Type B pancreatic cell (in vitro differentiated cells): ENCODE data around the gene NUMBL. TPM values are rescaled to one million over a fixed set of nuclear protein-coding genes. Genes with fewer than 3 reads are reported as not detected.
A peak's percentile ranks its signal among the peaks of the same experiment; 100 is the strongest.

Source experiments
- DNase-seq: peaks from one replicate; pipeline ENCODE4 v3.0.0; 2021; ENCODE audit warnings: mixed read lengths; ENCODE audit not compliant: unreplicated experiment; ENCODE audit errors: extremely low spot score
- H3K27ac Mint-ChIP-seq: 2 replicates; pipeline ENCODE4 v1.8.0; 2021; ENCODE audit warnings: mild to moderate bottlenecking, mixed read lengths
- H3K27me3 Mint-ChIP-seq: 2 replicates; pipeline ENCODE4 v1.8.0; 2021; ENCODE audit warnings: mixed read lengths
- H3K36me3 Mint-ChIP-seq: 2 replicates; pipeline ENCODE4 v1.8.0; 2021; ENCODE audit warnings: mixed read lengths
- H3K4me1 Mint-ChIP-seq: one replicate; pipeline ENCODE4 v1.8.0; 2021; ENCODE audit warnings: mixed read lengths; ENCODE audit not compliant: unreplicated experiment
- H3K4me3 Mint-ChIP-seq: 2 replicates; pipeline ENCODE4 v1.8.0; 2021; ENCODE audit warnings: mild to moderate bottlenecking, mixed read lengths
- H3K9me3 Mint-ChIP-seq: 2 replicates; pipeline ENCODE4 v1.8.0; 2021; ENCODE audit warnings: mixed read lengths
- CTCF ChIP-seq: fragments of 200-600 bp; sonication (generic); conservative IDR thresholded peaks from 2 replicates; pipeline ENCODE4 v1.5.0; 2021; ENCODE audit warnings: antibody characterized with exemption, mild to moderate bottlenecking
- total RNA-seq: library from RNA; stranded (reverse); gene quantifications from 2 replicates; pipeline ENCODE4 v1.2.1, GENCODE V29; 2021; ENCODE audit warnings: low replicate concordance

The NUMBL gene
- total RNA-seq, 1 donor from 2014 or later = 28.9 TPM

GRCh38 chr19:40705362-40705651, 14.9 kb upstream of the NUMBL start:
- H3K27ac Mint-ChIP-seq = no peak overlapping the region
- H3K36me3 Mint-ChIP-seq = peaks cover 28% of the 10 kb centered on the region

GRCh38 chr19:40704491-40705361, 14.3 kb upstream of the NUMBL start:
- no peak overlapping the region for H3K4me3 Mint-ChIP-seq
- no peak overlapping the region for H3K27ac Mint-ChIP-seq
- H3K4me1 Mint-ChIP-seq = peaks cover 7% of the 10 kb centered on the region
- DNase-seq = no peak
- H3K36me3 Mint-ChIP-seq = peaks cover 28% of the 10 kb centered on the region
- H3K9me3 Mint-ChIP-seq = no peaks in the 10 kb centered on the region
- no peaks in the 10 kb centered on the region for H3K27me3 Mint-ChIP-seq
- no peak for TF ChIP-seq CTCF

More at GRCh38 chr19:40705362-40705651, 14.9 kb upstream of the NUMBL start:
- Mint-ChIP-seq H3K4me1 (peaks cover 7% of the 10 kb centered on the region), H3K27me3 (no peaks in the 10 kb centered on the region), H3K4me3 (no peak overlapping the region), H3K9me3 (no peaks in the 10 kb centered on the region)
- no peak for DNase-seq
- TF ChIP-seq CTCF = no peak

GRCh38 chr19:40703029-40703755, 12.7 kb upstream of the NUMBL start:
- Mint-ChIP-seq H3K27me3 (no peaks in the 10 kb centered on the region), H3K4me1 (peaks cover 7% of the 10 kb centered on the region), H3K27ac (peak overlapping the region; percentile 69), H3K36me3 (peaks cover 21% of the 10 kb centered on the region), H3K9me3 (no peaks in the 10 kb centered on the region), H3K4me3 (no peak overlapping the region)
- no peak for TF ChIP-seq CTCF
- no peak for DNase-seq

GRCh38 chr19:40702337-40703012, 12.0 kb upstream of the NUMBL start:
- Mint-ChIP-seq H3K36me3 (peaks cover 21% of the 10 kb centered on the region), H3K4me1 (peaks cover 7% of the 10 kb centered on the region), H3K27ac (peak overlapping the region; percentile 69), H3K4me3 (no peak overlapping the region), H3K9me3 (no peaks in the 10 kb centered on the region), H3K27me3 (no peaks in the 10 kb centered on the region)
- TF ChIP-seq CTCF = peak; percentile 51
- no peak for DNase-seq

- no peak for DNase-seq
- TF ChIP-seq CTCF = no peak
- H3K9me3 Mint-ChIP-seq = no peaks in the 10 kb centered on the region
- peaks cover 7% of the 10 kb centered on the region for H3K4me1 Mint-ChIP-seq
- H3K27ac Mint-ChIP-seq = no peak overlapping the region
- H3K27me3 Mint-ChIP-seq = no peaks in the 10 kb centered on the region
- peaks cover 17% of the 10 kb centered on the region for H3K36me3 Mint-ChIP-seq
- H3K4me3 Mint-ChIP-seq = no peak overlapping the region
Observed at GRCh38 chr19:40701758-40702157, 11.3 kb upstream of the NUMBL start.
